ENCODE data around the gene COX6A1.

DNA sequence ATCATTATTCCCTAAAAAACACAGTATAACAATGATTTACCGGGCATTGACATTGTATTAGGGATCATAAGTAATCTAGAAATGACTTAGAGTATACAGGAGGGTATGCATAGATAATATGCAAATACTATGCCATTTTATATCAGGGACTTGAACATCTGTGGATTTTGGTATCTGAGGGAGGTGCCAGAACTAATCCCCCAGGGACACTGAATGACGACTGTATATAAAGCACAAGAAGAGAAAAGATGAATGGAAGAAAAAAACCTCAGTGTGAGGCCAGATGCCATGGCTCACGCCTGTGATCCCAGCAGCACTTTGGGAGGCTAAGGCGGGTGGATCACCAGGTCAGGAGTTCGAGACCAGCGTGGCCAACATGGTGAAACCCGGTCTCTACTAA is 25.5 kb upstream of the COX6A1 start:
- TF ChIP-seq, protein P1, sequence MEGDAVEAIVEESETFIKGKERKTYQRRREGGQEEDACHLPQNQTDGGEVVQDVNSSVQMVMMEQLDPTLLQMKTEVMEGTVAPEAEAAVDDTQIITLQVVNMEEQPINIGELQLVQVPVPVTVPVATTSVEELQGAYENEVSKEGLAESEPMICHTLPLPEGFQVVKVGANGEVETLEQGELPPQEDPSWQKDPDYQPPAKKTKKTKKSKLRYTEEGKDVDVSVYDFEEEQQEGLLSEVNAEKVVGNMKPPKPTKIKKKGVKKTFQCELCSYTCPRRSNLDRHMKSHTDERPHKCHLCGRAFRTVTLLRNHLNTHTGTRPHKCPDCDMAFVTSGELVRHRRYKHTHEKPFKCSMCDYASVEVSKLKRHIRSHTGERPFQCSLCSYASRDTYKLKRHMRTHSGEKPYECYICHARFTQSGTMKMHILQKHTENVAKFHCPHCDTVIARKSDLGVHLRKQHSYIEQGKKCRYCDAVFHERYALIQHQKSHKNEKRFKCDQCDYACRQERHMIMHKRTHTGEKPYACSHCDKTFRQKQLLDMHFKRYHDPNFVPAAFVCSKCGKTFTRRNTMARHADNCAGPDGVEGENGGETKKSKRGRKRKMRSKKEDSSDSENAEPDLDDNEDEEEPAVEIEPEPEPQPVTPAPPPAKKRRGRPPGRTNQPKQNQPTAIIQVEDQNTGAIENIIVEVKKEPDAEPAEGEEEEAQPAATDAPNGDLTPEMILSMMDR (IDR thresholded peaks at IDR 0.05) = no peak
- no peak for TF ChIP-seq POLR2A (IDR thresholded peaks at IDR 0.05)
